ENCODE data around the gene FAM13C.

The FAM13C gene

GRCh38 chr10:59319854-59320253 is 42.5 kb downstream of the FAM13C start:
- no peak for DNase-seq (ENCODE audit: low read depth in 1 of 2, low spot score in 1 of 2)

DNA sequence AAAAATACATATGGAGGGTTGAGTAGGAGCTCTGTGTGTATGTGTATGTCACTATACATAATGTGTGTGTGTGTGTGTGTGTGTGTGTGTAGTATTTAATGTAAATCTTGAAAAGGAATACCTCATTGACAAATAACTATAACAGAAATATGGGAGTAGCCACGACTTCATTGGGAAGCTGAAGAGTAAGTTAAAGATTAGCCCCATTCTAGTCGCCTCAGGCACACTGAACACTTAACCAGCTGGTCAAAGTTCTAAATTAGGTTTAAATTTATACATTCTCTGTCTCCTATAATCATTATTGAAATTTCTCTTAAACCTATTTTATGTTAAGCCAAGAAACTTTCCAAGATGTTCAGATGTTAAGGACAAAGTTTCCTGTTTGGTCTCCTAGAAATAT is 45.3 kb downstream of the FAM13C start:
- no peak for DNase-seq (ENCODE audit: low read depth in 1 of 2, low spot score in 1 of 2)

GRCh38 chr10:59315465-59315864 is 46.9 kb downstream of the FAM13C start:
- no peak for DNase-seq (ENCODE audit: low read depth in 1 of 2, low spot score in 1 of 2)

- no peak for DNase-seq (ENCODE audit: low read depth in 1 of 2, low spot score in 1 of 2)
Measured at GRCh38 chr10:59314268-59314667, 48.1 kb downstream of the FAM13C start.

- DNase-seq (ENCODE audit: low read depth in 1 of 2, low spot score in 1 of 2) = no peak
Measured at GRCh38 chr10:59312247-59312646, 50.1 kb downstream of the FAM13C start.

DNA sequence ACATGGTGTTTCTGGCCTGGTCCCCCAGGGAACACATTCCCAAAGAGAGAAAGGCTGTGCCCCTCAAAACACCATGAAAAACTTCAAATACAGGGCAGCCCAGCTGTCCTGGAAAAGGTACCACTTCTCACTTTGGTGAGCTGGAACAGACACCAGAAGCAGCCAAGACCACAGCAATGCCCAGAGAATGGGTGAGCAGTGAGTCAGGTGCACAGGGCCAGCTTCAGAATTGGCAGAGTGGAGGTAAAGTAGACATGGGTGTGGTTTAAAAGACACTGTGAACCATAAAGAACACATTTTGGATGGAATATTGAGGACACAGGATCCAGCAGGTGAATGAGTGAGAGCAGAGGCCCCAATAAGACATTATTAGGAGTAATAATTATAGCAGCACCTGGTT is 51.3 kb downstream of the FAM13C start:
- no peak for DNase-seq (ENCODE audit: low read depth in 1 of 2, low spot score in 1 of 2)

GRCh38 chr10:59310324-59310914 is 51.9 kb downstream of the FAM13C start:
- DNase-seq (ENCODE audit: low read depth in 1 of 2, low spot score in 1 of 2) = no peak

GRCh38 chr10:59304521-59305097 is 57.7 kb downstream of the FAM13C start:
- no peak for DNase-seq (ENCODE audit: low read depth in 1 of 2, low spot score in 1 of 2)

GRCh38 chr10:59303018-59303417 is 59.3 kb downstream of the FAM13C start:
- DNase-seq (ENCODE audit: low read depth in 1 of 2, low spot score in 1 of 2) = no peak

GRCh38 chr10:59302381-59302780 is 60.0 kb downstream of the FAM13C start:
- no peak for DNase-seq (ENCODE audit: low read depth in 1 of 2, low spot score in 1 of 2)

DNA sequence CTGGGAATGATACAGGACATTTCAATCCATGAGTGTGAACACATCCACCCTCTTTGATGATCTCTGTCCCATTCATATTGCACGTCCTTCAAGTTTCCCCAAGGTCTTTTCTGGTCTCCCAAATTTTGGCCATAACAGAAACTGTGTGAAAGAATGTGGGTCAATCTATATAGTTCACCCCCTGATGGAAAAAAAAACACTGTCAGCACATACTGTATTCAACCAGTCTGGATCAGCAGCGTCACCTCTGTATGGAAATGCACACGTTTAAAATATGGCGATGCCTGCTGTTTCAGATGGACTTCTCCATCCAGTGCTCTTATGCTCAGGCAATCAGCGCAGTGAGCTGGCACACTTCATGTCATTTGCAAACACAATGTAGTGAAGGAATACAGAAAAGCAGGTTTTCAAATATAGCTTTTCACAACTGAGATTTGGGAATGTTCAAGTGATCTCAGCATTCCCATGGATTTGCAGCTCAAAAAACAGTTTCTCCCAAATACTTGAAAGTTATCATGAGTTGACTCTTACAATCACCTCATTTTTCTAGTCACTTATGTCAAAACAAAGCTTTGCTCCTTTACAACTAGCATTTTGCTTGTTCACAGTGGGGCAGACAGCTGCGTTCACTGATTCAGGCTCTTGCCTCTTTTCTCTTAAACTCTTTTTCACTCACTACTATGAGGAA is 61.1 kb downstream of the FAM13C start:
- DNase-seq (ENCODE audit: low read depth in 1 of 2, low spot score in 1 of 2) = no peak

GRCh38 chr10:59300386-59300785 is 62.0 kb downstream of the FAM13C start:
- no peak for DNase-seq (ENCODE audit: low read depth in 1 of 2, low spot score in 1 of 2)

GRCh38 chr10:59299933-59300332 is 62.4 kb downstream of the FAM13C start:
- no peak for DNase-seq (ENCODE audit: low read depth in 1 of 2, low spot score in 1 of 2)

DNA sequence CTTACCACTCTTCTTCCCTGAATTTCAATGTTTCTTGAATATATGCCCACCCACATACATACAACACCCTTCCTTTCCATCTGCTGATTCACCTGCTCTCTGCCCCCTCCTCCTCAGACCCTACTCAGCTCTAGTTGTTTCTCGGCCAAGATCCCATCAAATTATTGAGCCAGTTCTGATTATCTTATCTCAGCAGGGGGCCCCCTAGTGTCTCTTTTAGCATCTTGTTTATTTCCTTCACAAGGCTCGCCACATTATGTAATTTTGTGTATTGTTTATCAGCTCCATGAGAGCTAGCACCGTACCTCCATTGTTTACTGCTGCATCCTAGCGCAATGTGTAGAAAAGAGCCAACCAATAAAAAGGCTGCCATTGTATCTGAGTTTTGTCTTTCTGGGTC is 71.9 kb downstream of the FAM13C start:
- DNase-seq (ENCODE audit: low read depth in 1 of 2, low spot score in 1 of 2) = no peak

- no peak for DNase-seq (ENCODE audit: low read depth in 1 of 2, low spot score in 1 of 2)
Measured at GRCh38 chr10:59289853-59290252, 72.5 kb downstream of the FAM13C start.

GRCh38 chr10:59287587-59288255 is 74.6 kb downstream of the FAM13C start:
- no peak for DNase-seq (ENCODE audit: low read depth in 1 of 2, low spot score in 1 of 2)

GRCh38 chr10:59285848-59286247 is 76.5 kb downstream of the FAM13C start:
- no peak for DNase-seq (ENCODE audit: low read depth in 1 of 2, low spot score in 1 of 2)

- DNase-seq (ENCODE audit: low read depth in 1 of 2, low spot score in 1 of 2) = no peak
Measured at GRCh38 chr10:59285073-59285472, 77.3 kb downstream of the FAM13C start.

GRCh38 chr10:59284118-59284975 is 78.0 kb downstream of the FAM13C start:
- no peak for DNase-seq (ENCODE audit: low read depth in 1 of 2, low spot score in 1 of 2)

- DNase-seq (ENCODE audit: low read depth in 1 of 2, low spot score in 1 of 2) = no peak
Measured at GRCh38 chr10:59283456-59284091, 78.8 kb downstream of the FAM13C start.

DNA sequence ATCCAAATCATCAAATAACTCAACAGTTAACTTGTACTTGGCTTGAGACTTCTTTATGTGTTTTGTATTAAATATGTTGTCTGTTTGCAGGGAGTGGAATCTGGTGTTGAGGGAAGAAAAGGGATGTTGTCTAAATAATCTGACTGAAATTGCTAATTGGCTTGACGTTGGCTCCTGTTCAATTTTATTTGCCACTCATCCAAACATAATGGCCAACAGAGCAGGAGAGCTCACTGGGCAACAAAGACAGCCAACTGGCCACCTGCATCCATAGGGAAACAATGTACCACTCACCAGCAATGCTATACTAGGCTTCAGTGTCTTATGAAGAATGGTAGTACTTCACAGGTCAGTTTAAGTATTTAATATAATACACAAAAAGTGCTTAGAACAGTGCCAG is 80.5 kb downstream of the FAM13C start:
- DNase-seq (ENCODE audit: low read depth in 1 of 2, low spot score in 1 of 2) = no peak

All from stimulated activated CD4-positive, alpha-beta T cell treated with anti-CD3 and anti-CD28 coated beads, Interleukin-15, amount 100 ng/mL, for 1 hour (primary cell).